GM12875 (cell line): ENCODE results near the gene TPD52L1.

Source experiments
- H3K4me3 ChIP-seq: one replicate; pipeline ENCODE4 v1.5.1; 2011; ENCODE audit warnings: low read depth, low read length, control low read depth
- CTCF ChIP-seq: IDR thresholded peaks from 2 replicates; pipeline ENCODE4 v1.5.1; 2011; ENCODE audit warnings: low read depth, mild to moderate bottlenecking, control low read depth, inconsistent platforms, low read length, moderate library complexity, borderline replicate concordance; ENCODE audit not compliant: insufficient read depth

TPD52L1 gene

GRCh38 chr6:125285353-125285752 lies 131.8 kb downstream of the TPD52L1 start:
- no peak for TF ChIP-seq CTCF
- H3K4me3 ChIP-seq, result no peak overlapping the region

GRCh38 chr6:125285936-125286335 lies 132.4 kb downstream of the TPD52L1 start:
- no peak for TF ChIP-seq CTCF
- no peak overlapping the region for H3K4me3 ChIP-seq

GRCh38 chr6:125287718-125288117 lies 134.1 kb downstream of the TPD52L1 start:
- TF ChIP-seq CTCF, result no peak

GRCh38 chr6:125293587-125293986 lies 140.0 kb downstream of the TPD52L1 start:
- TF ChIP-seq CTCF, result no peak
- H3K4me3 ChIP-seq, result no peak overlapping the region

More at GRCh38 chr6:125287718-125288117, 134.1 kb downstream of the TPD52L1 start:
- H3K4me3 ChIP-seq, result no peak overlapping the region

- H3K4me3 ChIP-seq, result no peak overlapping the region
These were observed 140.5 kb downstream of the TPD52L1 start for GRCh38 chr6:125294036-125294435.

GRCh38 chr6:125294925-125295324 lies 141.4 kb downstream of the TPD52L1 start:
- TF ChIP-seq CTCF, result no peak
- no peak overlapping the region for H3K4me3 ChIP-seq

More at GRCh38 chr6:125294036-125294435, 140.5 kb downstream of the TPD52L1 start:
- no peak for TF ChIP-seq CTCF

- no peak for TF ChIP-seq CTCF
- H3K4me3 ChIP-seq, result no peak overlapping the region
These were observed 142.9 kb downstream of the TPD52L1 start for GRCh38 chr6:125296471-125296870.
